Stimulated activated CD8-positive, alpha-beta memory T cell treated with anti-CD3 and anti-CD28 coated beads, Interleukin-12 subunit alpha, Interleukin-12 subunit beta, amount 100 ng/mL, for 1 hour (primary cell): ENCODE measurements around the gene CBFA2T3.
"Not testable (repeated sequence)": the region's sequence is repeated elsewhere in the genome, so short reads cannot be mapped to it uniquely, and the experiment has no call there.

Source experiments
- DNase-seq: peaks from one replicate; pipeline ENCODE4 v3.0.0-alpha.2; 2020; ENCODE audit warnings: low read depth

The CBFA2T3 gene

GRCh38 chr16:89012622-89012995, 35.6 kb upstream of the CBFA2T3 start:
- DNase-seq: no peak

DNA sequence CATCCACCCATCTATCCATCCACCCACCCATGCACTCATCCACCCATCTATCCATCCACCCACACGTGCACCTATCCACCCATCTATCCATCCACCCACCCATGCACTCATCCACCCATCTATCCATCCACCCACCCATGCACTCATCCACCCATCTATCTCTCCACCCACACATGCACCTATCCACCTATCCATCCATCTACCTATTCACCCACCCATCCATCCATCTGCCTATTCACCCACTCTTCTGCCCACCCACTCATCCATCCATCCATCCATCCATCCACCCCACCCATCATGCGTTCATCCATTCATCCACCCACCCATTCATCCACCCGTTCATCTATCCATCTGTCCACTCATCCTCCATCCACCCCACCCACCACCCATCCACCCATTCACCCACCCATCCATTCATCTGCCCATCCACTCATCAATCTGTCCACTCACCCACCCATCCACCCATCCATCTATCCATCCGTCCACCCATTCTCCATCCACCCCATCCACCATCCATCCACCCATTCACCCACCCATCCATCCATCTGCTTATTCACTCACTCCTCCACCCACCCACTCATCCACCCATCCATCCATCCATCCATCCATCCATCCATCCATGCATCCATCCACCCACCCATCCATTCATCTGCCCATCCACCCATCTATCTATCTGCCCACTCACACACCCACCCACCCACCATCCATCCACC, 35.1 kb upstream of the CBFA2T3 start:
- DNase-seq: no peak

DNA sequence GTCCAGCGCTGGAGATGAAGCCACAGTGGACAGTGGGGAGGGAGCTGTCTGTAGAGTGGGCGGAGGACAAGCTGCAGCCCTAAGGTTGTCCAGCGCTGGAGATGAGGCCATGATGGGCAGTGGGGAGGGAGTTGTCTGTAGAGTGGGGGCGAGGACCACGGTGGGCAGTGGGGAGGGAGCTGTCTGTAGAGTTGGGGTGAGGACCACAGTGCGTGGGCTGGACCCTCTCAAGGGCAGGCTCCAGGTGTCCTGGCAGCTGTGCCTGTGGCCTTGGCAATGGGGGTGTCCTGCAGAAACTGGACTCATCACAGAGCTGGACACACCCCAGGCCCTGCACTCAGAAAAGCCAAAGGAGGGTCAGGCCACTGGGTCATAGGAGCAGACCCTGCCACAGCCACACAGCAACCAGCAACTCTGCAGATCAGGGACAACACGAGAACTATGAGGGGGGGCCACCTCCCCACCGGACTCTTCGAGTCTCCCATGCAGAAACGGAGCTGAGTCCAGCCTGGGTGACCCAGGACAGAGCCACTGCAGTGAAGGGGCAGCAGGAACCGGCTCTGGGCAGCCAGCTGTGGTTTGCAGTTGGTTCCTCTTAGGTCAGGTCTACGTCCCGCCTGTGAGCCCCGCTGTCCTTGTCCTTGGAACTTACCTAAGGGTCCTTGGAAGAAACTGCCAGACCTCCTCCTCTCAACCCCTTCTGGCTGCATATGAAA, 33.4 kb upstream of the CBFA2T3 start:
- DNase-seq: no peak

DNA sequence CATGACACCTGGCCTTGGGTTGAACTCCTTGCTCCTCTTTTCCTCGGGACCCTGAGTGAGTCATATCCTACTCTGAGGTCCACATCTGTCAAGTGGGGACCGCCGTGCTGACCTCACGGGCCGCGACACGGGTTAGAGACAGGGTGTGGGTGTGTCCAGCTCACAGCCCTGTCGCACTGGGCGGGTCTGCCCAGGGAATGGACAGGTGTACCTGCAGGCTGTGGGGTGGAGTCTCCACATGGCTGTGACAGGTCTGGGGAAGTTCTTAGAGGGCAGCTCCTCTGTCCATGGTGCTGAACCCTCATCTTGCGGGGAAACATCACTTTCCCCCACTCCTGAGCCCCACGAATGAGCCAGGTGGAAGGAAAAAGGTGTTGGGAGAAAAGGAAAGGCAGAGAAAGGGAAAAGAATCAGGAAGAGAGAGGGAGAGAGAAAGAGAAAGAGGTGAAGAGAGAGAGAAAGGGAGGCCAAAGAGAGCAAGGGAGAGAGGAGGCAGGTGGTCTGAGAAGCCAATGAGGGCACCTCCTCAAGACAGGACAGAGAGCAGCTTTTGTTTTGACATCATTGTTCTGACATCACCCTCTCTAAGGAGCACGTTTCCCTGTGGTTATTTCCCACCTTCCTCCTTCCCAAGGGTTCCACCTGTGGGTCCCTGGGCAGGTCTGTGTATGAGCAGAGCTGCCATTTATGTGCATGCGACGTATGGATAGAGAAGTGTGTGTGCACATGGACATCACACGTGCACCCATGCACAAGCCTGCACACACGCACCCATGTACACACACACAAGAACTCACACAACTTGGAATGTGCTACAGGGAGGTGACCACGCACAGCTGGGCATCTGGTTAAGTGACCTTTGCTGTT, 32.6 kb upstream of the CBFA2T3 start:
- no peak for DNase-seq

DNA sequence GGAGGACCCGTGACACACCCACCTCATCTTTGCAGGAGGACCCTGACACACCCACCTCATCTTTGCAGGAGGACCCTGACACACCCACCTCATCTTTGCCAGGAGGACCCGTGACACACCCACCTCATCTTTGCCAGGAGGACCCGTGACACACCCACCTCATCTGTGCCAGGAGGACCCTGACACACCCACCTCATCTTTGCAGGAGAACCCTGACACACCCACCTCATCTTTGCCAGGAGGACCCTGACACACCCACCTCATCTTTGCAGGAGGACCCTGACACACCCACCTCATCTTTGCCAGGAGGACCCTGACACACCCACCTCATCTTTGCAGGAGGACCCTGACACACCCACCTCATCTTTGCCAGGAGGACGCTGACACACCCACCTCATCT, 31.8 kb upstream of the CBFA2T3 start:
- not testable (repeated sequence) for DNase-seq

DNA sequence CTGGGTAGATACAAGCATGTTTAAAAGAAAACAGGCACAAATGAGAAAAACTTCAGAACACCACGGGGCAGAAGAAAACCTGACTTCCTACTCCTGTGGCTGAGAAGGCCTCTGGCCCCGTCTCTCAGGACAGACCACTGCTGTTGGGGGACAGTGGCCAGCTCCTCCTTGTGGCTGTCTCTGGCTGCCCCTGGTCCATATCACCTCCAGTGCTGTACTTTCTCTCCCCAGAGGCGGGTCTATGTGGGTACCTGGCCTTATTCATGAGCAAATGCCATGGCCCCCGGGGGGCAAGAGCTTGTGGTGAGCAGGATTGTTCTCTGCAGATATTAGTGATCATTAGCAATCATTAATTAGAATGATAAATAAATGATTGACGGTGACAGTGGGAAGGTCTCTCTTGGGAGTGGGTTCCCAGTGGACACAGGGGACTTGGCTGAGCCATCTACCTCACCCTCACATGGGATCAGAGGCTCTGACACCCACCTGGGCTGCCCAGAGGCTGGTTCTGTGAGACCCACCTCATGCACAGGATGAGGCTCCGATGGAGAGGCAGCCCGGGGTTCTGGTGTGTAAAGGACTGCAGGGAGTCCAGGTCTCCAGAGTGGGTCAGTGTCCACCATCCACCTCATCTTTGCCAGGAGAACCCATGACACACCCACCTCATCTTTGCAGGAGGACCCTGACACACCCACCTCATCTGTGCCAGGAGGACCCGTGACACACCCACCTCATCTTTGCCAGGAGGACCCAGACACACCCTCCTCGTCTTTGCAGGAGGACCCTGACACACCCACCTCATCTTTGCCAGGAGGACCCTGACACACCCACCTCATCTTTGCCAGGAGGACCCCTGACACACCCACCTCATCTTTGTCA, 30.6 kb upstream of the CBFA2T3 start:
- no peak for DNase-seq

DNA sequence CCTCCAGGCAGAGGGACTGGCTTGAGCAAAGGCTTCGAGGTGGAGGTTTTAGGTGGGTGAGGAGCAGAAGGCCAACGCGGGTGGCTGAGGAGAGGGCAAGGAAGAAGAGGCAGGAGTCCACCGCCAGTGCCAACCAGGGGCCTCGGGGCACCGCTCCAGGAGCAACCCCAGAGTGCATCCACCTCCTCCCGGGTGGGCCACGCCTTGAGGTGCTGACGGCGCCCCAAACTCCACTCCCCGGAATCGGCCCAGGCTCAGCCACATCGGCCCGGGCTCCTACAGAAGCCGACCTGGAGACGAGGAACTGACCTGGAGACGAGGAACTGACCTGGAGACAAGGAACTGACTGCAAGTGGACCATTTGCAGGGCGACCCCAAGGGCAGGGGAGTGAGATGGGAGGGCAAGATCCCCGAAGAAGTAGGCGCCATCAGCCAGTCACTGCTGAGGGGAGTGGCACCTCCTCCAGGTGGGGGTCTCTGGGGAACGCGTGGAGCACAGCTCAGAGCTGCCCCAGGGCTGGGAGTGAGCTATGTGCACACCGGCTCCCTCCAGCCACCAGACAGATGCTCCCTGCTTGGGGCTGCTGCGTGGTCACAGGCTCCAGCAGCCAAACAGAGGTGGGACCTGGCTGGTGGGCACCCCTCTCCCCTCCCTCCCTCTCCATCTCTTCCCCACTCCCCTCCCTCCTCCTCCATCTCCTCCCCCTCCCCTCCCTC, 29.2 kb upstream of the CBFA2T3 start:
- DNase-seq: no peak

DNA sequence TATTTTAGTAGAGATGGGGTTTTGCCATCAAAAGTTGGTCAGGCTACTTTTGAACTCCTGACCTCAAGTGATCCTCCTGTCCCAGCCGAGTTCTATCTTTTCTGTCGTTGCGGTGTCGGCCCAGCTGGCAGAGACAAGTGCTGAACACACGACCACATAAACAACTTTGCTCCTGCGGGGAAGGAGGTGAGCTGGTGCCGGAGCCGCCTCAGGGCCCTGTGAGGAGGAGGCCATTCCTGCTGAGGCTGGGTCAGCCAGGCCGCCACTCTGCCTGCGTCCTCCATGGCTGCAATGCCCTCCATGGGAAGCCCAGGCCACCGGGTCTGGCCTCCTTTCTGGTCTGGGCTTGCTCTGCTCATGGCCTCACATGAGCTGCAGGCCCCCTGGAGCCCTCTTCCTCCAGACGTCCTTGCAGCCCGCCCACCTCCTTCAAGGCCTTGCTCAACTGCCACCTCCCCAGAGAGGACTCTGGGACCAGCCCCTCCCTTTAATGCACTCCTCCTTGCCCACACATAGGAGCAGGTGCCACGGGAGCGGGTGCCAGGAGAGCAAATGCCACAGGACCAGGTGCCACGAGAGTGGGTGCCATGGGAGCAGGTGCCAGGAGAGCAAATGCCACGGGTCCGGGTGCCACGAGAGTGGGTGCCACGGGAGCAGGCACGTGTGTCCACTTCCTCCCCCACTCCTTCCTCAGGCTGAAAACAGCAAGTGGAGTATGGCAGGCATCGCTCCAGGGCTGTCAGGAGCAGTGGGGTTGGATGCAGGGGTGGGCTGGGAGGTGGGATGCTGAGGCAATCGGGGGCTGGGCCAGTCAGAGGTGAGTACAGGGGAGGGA, 28.4 kb upstream of the CBFA2T3 start:
- DNase-seq: no peak

DNA sequence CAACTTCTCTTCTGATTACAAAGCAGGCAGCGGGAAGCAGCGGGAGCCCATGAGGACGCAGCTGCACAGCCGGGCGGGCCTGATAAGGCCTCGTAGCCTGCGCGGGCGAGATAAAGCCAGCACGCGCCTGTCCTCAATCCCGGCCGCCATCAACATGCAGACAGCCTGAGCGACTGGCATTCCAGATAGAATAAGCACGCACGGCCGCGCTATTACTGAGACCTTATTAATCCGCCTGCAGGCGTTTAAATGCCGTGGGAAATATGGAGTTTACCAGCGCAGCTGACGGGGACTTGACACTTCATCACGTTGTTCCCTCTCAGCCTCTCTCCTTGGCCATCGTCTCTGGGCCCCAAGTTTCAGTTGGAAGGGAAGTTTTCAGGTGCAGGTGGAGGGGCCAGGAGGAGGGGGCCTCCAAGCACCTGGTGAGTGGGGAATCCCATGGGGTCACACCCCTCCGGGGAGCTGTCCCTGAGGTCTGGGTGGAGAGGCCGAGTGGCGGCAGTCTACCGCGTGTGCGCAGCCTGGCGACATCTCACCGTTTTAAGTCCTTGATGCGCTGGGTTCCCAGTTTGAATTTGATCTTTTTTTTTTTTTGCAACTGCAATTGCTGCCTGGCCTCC, 27.3 kb upstream of the CBFA2T3 start:
- DNase-seq: no peak

DNA sequence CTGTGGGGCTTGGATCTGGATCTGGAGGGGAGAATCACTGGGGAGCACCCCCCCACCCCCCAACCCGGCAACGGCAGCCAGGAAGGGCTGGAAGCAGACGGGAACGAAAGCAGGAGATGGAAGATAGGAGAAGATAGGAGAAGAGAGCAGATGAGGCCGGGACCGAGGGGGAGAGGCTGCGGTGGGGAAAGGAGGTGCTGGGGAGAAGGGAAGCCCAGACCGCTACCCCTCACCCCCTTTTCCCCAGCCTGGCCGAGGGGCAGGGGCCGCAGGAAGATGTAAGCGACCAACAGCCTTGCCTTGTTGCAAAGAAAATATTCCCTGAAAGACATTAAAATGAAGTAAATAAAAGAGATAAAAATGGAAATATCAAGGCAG, 26.8 kb upstream of the CBFA2T3 start:
- no peak for DNase-seq

GRCh38 chr16:89002851-89003830, 26.1 kb upstream of the CBFA2T3 start:
- no peak for DNase-seq

GRCh38 chr16:89002081-89002480, 25.1 kb upstream of the CBFA2T3 start:
- DNase-seq: not testable (repeated sequence)

- no peak for DNase-seq
Measured at GRCh38 chr16:89001117-89002027, 24.4 kb upstream of the CBFA2T3 start.

GRCh38 chr16:89000207-89000959, 23.4 kb upstream of the CBFA2T3 start:
- no peak for DNase-seq

GRCh38 chr16:88999457-89000206, 22.6 kb upstream of the CBFA2T3 start:
- DNase-seq: no peak
